HG03354 (cell line): Measurements from ENCODE around the gene ZNF598.
"Not testable (repeated sequence)": the region's sequence is repeated elsewhere in the genome, so short reads cannot be mapped to it uniquely, and the experiment has no call there.

Source experiments
- ATAC-seq: cut with Tn5 transposase; IDR thresholded peaks from one replicate; pipeline ENCODE4 v1.9.1; 2021; ENCODE audit warnings: mild to moderate bottlenecking; ENCODE audit not compliant: unreplicated experiment, poor library complexity, severe bottlenecking

The ZNF598 gene

DNA sequence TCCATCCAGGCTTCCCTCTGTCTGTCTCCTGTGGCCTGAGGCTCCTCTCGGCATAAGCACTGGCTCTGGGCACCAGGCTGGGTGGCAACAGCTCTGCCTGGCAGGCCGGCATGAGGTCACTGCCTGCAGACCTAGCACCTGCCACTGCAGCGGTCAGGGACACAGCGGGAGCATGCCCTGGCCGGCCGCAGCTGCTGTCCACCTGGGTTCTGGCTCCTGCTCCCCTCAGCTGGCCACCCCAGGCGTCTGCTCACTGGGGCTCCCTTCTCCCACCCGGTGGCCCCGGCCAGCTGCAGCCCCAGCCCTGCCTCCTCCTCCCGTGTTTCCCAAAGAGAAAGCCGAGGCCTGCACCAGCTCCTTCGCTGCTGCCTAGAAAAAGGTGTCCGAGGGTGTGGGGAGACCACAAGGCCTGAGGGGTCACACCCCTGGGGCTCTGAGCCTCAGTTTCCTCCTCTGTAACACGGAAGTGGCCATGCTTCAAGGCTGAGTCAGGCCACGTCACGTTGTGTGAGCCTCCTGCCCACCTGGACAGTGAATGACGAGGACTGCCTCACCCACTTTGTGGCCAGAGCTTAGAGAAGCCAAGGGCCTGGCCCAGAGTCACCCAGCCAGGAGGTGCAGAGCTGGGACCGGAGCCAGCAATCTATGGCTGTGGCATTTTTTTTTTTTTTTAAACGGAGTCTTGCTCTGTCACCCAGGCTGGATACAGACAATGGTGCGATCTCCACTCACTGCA is 31.3 kb upstream of the ZNF598 start:
- no peak for ATAC-seq

DNA sequence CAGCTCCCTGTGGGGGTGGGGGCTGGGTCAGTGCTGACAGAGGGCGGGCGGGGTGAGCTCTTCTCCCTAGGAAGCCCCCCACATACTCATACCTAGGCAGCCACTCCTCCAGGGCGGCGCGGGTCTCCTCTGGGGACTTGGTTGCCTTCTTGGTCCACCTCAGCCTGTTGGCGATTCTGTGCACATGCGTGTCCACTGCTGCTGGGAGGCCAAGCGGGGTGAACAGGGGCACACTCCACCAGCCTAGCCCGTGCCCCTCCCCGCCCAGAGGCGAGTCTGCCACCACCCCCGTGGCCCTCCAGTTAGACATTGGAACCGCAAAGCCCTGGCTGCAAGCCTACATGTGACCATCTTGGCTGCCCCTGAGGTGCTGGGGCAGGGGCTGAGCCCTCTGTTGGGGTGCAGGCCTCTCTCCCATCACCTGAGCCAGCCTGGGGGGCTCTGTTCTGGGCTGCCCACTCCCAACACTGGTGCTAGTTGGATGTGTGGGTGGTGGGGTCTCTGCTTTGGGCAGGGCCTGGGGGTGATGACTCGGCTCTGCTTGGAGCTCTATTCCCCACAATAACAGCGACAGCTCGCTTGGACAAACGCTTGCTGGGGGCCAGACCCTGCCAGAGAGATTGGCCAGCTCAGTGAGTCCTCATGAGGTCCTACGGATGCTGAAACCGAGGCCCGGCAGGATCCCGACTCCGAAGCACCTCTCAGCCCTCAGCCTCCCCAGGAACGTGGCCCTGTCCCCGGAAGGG is 30.6 kb upstream of the ZNF598 start:
- ATAC-seq: no peak

DNA sequence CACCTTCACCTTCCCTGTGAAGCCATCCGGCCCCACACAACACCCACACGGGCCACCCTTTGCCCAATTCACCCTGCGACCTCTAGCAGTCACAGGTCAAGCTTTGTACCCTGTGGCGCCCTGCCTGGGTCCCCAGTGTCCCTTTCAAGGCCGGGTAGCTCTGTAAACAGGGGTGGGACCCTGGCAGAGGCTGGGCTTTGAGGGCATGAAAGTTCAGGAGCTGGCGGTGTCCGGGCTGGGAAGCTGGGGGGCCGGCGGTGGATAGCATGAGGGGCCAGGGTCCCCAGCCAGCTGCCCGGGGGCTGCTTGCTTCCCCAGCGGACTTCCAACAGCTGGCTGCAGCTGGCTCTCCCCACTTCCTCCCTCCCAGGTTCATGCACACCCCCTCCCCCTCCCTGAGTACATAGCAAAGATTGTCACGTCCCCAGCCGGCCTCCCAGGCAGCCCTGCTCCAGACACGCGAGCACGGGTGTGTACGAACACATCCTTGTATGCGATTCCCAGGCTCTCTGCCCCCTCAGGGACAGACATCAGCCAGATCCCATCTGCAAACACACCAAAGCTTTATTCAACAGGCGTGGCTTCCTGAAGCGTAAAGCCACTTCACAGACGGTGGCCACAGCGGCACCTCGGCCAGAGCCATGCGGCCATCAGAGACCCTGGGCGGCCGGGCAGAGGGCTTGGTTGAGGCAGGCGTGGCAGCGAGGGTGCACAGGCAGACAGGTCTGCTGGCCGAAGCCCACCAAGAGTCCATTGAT is 29.8 kb upstream of the ZNF598 start:
- ATAC-seq: no peak

DNA sequence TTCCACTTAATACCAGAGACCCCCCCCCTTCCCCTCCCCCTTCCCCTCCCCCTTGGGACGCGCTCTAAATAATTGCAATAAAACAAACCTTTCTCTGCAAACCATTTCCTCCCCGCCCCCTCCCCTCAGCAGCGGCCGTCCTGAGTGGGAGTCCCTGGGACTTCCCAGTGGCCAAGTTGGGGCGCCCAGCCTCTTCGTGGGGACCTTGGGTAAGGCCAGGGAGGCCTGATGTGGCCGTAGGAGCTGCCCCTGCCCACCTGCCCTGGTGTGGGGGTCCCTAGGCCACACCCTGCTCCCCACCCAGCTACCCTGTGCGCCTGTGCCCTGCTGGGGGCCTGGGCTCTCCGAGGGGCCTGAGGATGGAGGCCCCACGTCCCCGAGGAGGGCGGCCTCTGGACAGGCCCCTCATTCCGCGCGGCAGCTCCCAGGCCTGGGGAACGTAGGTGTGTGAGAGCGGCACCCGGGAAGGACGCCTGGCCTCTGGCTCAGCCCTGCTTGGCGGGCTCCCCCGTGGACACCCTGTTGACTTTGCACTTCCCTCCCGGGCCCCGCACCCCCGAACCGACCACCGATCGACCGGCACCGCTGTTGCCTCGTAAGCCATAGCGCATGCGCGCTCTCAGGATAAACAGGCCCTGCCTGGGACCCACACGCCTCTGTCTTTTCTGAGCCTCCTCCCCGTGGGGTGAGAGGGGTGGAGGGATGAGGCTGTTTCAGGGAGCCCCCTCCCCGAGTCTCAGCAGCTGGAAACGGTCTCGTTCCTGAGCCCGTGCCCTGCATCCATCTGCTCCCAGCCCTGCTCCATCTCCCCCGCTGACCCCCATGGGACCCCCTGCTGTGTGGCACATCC is 29.0 kb upstream of the ZNF598 start:
- no peak for ATAC-seq

DNA sequence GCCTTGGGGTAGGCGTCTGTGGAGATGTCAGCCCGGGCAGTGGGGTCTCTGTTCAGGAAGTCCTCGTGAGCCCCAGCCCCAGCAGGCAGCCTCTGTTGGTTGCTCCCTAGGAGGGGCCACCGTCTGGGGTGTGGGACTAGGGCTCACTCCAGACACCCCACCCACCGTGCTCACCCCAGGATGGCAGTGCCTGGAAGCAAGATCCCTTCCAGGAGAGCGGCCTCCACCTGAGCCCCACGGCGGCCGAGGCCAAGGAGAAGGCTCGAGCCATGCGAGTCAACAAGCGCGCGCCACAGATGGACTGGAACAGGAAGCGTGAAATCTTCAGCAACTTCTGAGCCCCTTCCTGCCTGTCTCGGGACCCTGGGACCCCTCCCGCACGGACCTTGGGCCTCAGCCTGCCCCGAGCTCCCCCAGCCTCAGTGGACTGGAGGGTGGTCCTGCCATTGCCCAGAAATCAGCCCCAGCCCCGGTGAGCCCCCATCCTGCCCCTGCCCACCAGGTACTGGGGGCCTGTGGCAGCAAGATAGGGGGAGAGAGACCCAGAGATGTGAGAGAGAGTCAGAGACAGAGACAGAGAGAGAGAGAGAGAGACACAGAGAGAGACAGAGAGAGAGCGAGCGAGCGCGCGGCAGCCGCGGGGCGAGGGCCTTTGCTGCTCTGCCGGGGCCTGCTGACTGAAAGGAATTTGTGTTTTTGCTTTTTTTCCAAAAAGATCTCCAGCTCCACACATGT is 28.2 kb upstream of the ZNF598 start:
- no peak for ATAC-seq

DNA sequence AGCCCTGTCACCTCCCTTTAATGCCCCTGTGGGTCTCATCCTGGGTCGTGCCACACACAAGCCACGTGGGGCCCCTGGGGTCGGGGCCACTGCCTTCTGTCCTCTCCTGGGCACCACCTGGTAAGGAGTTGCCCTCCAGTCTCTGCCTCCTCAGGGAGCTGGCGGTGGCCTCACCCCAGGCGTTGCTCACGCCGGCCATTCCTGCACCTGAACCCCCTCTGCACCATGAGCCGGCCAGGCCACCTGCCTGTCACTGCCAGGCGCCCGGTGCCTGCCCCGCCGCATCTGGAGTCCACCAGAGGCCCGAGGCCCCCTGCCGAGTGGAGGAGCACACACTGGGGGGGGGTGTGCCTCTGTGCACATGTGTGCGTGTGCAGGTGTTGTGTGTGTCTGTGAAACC is 27.5 kb upstream of the ZNF598 start:
- ATAC-seq: no peak

DNA sequence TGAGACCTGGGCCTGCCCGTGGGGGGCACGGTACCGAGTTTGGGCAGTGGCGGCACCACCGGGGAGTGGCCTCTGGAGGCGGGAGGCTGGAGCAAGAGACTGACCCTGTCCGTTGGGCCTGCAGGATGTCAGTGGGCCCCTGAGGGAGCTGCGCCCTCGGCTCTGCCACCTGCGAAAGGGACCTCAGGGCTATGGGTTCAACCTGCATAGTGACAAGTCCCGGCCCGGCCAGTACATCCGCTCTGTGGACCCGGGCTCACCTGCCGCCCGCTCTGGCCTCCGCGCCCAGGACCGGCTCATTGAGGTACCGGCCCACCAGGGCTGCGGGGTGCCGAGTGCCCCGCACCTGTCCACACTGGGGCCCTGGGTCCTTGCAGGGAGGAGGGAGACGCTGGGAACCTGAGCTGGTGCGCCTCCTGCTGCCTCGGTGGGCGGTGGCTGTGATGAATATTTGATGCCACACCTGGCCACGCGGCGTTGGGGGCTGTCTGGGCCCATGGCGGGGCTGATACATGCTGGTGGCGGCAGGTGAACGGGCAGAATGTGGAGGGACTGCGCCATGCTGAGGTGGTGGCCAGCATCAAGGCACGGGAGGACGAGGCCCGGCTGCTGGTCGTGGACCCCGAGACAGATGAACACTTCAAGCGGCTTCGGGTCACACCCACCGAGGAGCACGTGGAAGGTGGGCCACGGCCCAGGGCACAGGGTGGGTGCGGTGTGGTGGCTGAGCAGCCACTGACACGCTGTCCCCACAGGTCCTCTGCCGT is 26.8 kb upstream of the ZNF598 start:
- ATAC-seq: no peak

DNA sequence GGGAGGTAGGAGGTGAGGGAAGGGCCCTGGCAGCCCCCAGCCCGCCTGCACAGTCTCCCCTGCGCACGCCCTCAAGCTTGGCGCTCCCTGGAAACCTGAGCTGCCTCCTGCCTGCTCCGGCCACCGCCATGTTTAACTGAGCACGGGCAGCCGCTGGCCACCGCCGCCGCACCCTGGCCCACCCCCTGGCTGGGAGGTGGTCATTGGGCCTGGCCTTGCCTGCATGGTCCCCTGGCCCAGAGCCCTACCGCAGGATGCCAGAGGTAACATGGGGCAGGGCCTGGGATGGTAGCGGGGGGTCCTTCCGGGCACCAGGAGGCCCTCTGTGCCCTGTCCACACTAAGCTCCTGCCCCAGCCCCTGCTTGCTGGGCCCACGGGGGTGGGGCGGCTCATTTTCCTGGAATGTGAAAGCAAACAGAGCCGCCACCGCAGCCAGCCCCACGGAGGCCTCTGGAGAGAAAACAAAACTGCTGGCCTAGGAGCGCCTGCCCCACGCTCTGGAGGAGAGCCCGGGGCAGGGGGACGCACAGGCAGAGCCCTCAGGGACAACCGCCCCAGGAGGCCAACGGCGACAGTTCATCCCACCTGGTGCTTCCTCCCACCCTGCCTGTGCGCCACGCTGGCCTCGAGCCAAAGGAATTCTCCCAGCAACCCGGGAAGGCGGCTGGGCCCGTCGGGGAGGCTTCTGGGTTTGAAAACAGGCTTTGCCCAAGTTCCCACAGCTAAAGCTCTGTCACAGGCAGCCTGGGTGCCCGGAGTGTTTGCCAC is 26.0 kb upstream of the ZNF598 start:
- ATAC-seq: no peak

DNA sequence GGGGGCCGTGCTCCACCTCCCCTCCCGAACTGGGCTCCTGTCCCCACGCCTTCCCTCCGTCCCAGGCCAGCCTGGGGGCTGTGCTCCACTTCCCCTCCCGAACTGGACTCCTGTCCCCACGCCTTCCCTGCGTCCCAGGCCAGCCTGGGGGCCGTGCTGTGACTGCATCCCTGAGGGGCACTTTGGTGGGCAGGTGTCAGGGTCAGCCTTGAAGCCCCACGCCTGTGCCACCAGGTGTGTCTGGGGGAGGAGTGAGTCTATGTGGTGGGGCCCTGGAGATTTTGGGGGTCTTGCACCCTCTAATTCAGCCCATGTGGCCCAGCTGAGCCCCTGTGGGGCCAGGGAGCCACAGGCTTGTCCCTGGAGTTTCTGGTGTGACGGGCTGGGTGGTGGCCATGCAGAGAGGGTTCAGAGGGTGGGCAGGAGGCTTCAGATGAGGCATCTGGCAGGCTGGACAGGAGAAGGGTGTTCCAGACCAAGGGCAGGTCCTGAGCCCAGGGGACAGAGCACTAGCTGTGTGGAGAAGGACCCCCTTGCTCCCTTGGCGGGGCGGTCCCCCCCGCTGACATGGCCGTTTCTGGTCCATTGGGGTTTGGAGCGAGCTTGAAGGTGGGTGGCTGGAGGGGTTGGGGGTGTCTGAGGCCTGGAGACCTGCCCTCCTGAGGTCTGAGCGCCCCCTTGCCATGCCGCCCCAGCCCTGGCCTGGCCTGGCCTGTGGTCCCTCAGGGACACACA is 25.2 kb upstream of the ZNF598 start:
- ATAC-seq: no peak

DNA sequence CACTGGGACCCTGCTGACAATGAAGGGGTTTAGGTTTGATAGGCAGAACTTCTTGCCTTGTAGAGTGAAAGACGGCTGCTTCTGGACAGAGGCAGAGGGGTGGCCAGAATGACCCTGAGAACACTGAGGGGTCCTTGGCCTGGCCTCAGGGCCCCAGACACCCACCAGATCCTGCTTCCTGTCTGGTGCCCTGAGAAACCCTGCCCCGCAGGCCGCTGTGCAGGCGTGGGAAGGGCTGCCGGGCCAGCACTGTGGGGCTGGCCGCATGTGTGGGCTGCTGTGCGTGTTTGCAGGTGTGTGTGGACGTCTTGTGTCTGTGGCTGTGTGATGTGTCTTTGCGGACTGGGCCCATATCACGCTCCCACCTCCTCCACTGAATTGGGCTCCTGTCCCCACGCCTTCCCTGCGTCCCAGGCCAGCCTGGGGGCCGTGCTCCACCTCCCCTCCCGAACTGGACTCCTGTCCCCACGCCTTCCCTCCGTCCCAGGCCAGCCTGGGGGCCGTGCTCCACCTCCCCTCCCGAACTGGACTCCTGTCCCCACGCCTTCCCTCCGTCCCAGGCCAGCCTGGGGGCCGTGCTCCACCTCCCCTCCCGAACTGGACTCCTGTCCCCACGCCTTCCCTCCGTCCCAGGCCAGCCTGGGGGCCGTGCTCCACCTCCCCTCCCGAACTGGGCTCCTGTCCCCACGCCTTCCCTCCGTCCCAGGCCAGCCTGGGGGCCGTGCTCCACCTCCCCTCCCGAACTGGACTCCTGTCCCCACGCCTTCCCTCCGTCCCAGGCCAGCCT is 24.5 kb upstream of the ZNF598 start:
- not testable (repeated sequence) for ATAC-seq

DNA sequence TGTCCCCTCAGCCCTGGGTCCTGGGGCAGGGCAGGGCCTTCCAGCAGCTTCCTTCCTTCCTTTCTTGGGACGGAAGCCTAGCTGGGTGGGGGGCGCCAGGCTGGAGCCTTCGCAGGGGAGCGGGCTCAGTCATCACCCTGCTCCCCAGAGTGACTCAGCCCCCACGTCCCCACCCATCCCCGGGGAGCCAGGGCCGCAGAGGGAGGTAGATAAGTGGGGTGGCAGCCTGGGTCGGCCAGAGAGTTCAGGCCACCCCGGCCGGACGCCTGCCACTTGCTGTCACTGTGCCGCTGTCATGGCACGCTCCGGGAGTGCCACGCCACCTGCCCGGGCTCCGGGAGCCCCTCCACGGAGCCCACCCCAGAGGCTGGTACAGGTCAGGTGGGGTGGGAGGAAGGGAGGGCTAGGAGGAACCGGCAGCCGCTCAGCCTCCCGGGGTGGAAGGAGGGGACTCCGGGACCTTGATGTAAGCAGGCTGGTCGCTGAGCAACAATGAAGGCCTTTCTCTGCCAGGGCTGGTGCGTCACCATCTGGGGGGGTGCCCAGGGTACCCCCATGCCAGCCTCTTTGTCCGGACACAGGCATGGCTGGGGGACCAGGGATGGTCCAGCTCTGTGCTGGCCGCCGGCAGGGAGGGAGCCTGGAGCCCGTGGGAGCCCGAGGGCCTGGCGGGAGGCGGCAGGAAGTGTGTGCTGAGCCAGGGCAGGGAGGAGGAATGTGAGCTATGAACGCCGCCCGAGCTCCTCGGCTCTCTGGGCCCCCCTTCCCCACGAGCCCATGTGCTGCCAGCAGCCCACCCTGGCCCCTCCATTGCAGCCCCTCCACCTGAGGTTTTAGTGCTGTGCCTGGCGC is 23.7 kb upstream of the ZNF598 start:
- no peak for ATAC-seq

DNA sequence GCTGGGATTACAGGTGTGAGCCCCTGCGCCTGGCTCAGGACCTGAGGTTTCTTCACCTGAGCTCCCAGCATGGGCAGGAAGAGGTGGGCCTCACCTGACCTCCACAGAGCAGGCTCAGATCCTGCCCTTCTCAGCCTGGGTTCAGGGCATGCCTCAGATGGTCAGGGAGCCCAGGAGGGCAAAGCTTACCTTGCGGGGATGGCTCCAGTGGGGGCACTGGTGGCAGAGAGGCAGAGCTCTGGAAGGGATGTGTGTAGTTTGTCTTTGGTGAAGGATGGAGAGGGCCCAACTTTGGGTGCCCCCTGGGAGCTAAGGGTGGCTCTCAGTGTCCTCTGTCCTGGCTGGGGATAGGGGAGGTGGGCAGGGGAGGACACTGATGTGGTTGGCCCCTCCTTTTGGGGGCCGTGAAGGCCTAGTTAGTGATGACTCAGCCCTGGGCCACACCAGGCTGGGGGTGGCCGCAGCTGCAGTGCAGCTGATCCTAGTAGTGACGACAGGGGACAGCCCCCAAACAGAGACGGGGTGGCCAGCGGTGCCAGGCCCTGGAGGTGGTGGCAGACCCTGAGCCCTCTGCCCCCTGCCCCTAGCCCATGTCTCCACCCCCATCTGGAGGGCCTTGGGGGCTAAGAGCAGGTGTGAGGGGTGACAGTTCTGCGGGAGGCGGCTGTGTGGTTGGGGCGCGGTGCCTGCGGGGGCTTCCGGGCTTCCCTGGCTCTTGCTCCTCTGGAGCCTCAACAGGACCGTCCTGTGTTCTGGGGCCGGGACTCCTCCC is 22.9 kb upstream of the ZNF598 start:
- no peak for ATAC-seq

DNA sequence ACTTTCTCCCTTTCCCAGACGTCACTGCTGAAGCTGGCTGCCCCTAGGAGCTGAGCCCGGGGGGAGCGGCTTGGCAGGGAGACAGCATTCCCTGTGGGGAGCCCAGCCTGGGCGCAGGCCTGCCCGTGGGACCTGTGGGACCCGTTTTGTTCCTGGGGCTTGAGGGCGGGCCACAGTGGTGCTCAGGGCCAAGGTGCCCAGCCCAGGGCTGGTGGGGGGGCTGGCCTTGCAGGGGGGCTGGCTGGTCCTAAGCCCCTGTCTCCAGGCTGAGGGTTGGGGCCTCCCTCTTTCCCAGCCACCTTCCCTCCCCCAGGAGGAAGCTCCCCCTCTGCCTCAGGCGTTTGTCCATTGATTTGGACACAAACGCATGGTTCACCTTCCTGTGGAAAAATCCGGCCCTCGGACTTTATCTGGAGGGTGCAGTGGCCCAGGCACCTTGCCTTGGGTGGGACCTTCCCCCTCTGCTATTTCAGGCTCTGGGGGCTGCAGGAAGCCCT is 21.5 kb upstream of the ZNF598 start:
- no peak for ATAC-seq

DNA sequence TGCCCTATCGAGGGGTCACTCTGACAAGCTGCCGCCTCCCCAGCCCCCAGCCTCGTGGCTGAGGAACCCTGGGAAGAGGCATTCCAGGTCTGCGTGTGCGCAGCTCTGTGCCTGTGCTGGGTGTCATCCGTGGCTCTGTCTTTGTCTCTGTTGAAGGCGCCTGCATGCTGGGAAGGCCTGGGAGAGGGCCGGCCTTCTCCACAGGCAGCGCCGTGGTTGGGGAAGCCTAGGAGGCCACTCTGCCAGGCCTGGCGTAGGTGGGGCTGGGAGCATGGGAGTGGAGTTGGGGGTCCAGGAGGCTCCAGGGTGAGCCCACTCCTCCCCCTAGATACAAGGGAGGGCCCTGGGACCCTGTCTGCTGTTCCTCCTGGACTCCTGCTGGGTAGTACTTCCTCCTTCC is 20.4 kb upstream of the ZNF598 start:
- ATAC-seq: no peak

DNA sequence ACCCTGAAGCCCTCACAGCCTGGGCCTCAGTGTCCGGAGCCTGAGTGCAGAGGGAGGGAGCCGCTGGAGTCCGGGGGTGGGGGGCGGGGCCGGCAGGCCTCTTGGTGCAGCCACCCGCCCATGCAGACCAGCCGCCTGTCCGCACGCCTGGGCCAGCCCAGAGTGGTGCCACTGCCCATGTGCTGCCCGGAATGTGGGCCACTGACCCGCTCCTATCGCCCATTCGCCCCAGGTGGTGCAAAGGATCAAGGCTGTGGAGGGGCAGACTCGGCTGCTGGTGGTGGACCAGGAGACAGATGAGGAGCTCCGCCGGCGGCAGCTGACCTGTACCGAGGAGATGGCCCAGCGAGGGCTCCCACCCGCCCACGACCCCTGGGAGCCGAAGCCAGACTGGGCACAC is 19.7 kb upstream of the ZNF598 start:
- ATAC-seq: no peak
